ENCODE data around the gene CDH6. TPM values are rescaled to one million over a fixed set of nuclear protein-coding genes. Genes with fewer than 3 reads are reported as not detected.

The CDH6 gene
- total and polyA plus RNA-seq, 10 of the 15 experiments (the other 5 are each of a cell fraction or from before 2014, with no cell fraction given): 0.01 TPM; not detected in 9

DNA sequence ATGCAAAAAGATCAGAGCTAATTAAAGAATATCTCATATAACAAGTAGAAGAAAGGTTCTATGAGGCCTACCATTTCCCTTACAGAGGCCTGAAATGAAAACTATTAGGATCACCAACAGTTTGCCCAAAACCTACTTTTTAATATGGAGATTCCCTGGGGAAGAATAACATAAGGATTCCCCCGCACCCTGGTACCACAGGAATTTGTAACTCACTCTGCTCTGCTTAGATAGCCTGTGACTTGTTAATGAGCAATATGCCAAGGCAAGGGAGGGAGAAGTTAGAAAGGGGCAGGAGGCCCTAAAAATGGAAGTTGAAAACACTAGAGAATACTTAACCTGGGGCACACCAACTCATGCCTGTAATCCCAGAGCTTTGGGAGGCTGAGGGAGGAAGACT, 107.0 kb downstream of the CDH6 start (continued):
- TF ChIP-seq PRDM15 (CRISPR knock-in tag; IDR thresholded peaks at IDR 0.05): no peak

DNA sequence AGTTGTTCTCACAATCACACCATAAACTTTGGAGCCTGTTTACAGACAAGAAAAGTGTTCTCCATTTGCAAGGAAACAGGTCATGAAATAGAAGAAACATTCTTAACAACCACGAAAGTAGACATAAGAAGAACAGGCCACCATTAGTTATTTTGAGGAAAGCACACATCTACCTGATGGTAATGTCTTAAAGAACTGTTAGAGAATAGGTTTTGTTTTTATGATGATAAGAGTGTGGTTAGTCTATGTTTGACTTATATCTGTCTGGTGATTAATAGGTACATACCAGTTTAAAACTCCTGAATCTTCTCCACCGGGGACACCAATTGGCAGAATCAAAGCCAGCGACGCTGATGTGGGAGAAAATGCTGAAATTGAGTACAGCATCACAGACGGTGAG, 108.3 kb downstream of the CDH6 start:
- no peaks in the 10 kb centered on the region for H3K36me3 ChIP-seq (ENCODE audit: control insufficient read depth in 2 of 2, insufficient read depth in 2 of 2, low read length in 1 of 2)
- no peak overlapping the region for H3K27ac ChIP-seq (ENCODE audit: control insufficient read depth, insufficient read depth)
- H3K9me3 ChIP-seq (replicated peaks; ENCODE audit: control insufficient read depth, insufficient read depth, low read length): no peaks in the 10 kb centered on the region
- no peaks in the 10 kb centered on the region for H3K27me3 ChIP-seq (replicated peaks in 1 of 2; ENCODE audit: control insufficient read depth in 2 of 2, insufficient read depth in 2 of 2, low read length in 1 of 2)
- H2AFZ ChIP-seq (ENCODE audit: control insufficient read depth, low read depth, low read length): no peak overlapping the region
- no peak overlapping the region for H3K4me3 ChIP-seq
- H3K9ac ChIP-seq (ENCODE audit: control insufficient read depth, insufficient read depth, low read length): no peak overlapping the region
- intact Hi-C loops (cut with micrococcal nuclease; ENCODE audit: unreplicated experiment): no loop called here
- no peaks in the 10 kb centered on the region for H4K20me1 ChIP-seq (ENCODE audit: control insufficient read depth, insufficient read depth)
- RAD21 ChIA-PET (ENCODE audit: unreplicated experiment): no interaction called here
- FAIRE-seq: no peak
- no TSS peak for BruUV-seq (replicated peaks)
- H3K4me1 ChIP-seq (ENCODE audit: control insufficient read depth, insufficient read depth, low read length): no peaks in the 10 kb centered on the region
- SMC1A ChIA-PET (ENCODE audit: uncharacterized antibody, unreplicated experiment): no interaction called here
- POLR2A ChIA-PET: no interaction called here
- TF ChIP-seq PAX5 (IDR thresholded peaks at IDR 0.05; ENCODE audit: borderline replicate concordance, low read depth, low read length): no peak
- TF ChIP-seq DPF2 (IDR thresholded peaks at IDR 0.05): no peak
- no peak for TF ChIP-seq ZBTB4 (CRISPR knock-in tag; IDR thresholded peaks at IDR 0.05)
- no peak for TF ChIP-seq HDAC6 (IDR thresholded peaks at IDR 0.05; ENCODE audit: unreplicated experiment)
- no peak for TF ChIP-seq ZNF274 (IDR thresholded peaks at IDR 0.05; ENCODE audit: insufficient read depth, insufficient read length)
- no peak for TF ChIP-seq KLF5 (IDR thresholded peaks at IDR 0.05; ENCODE audit: partially characterized antibody)
- TF ChIP-seq CBX3 (IDR thresholded peaks at IDR 0.05; ENCODE audit: borderline replicate concordance, low read depth): no peak
- TF ChIP-seq ZSCAN29 (IDR thresholded peaks at IDR 0.05): no peak
- no peak for TF ChIP-seq MEF2A (IDR thresholded peaks at IDR 0.05; ENCODE audit: insufficient read depth, low read depth, low read length)
- TF ChIP-seq, protein P1, sequence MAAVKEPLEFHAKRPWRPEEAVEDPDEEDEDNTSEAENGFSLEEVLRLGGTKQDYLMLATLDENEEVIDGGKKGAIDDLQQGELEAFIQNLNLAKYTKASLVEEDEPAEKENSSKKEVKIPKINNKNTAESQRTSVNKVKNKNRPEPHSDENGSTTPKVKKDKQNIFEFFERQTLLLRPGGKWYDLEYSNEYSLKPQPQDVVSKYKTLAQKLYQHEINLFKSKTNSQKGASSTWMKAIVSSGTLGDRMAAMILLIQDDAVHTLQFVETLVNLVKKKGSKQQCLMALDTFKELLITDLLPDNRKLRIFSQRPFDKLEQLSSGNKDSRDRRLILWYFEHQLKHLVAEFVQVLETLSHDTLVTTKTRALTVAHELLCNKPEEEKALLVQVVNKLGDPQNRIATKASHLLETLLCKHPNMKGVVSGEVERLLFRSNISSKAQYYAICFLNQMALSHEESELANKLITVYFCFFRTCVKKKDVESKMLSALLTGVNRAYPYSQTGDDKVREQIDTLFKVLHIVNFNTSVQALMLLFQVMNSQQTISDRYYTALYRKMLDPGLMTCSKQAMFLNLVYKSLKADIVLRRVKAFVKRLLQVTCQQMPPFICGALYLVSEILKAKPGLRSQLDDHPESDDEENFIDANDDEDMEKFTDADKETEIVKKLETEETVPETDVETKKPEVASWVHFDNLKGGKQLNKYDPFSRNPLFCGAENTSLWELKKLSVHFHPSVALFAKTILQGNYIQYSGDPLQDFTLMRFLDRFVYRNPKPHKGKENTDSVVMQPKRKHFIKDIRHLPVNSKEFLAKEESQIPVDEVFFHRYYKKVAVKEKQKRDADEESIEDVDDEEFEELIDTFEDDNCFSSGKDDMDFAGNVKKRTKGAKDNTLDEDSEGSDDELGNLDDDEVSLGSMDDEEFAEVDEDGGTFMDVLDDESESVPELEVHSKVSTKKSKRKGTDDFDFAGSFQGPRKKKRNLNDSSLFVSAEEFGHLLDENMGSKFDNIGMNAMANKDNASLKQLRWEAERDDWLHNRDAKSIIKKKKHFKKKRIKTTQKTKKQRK (IDR thresholded peaks at IDR 0.05; ENCODE audit: low read depth, low read length): no peak
- no peak for TF ChIP-seq RCOR1 (conservative IDR thresholded peaks at IDR 0.05; ENCODE audit: low read depth, low read length)
- in situ Hi-C loops (cut with MboI): no loop called here
- H3K79me2 ChIP-seq (ENCODE audit: control insufficient read depth, insufficient read depth, low read length): no peaks in the 10 kb centered on the region
- WGBS (ENCODE audit: insufficient coverage, insufficient replicate concordance, low lambda C conversion rate, missing lambda C conversion rate): 40% methylated on average over 5 of the region's 5 CpGs
- CTCF ChIA-PET: no interaction called here
- no peak for ATAC-seq
- no peak for DNase-seq (ENCODE audit: low read depth, low spot score)
- H3K4me2 ChIP-seq (ENCODE audit: control insufficient read depth, insufficient read depth): no peak overlapping the region
